LoVo (cell line): ENCODE results near the gene CCDC82.
"Not testable (repeated sequence)": the region's sequence is repeated elsewhere in the genome, so short reads cannot be mapped to it uniquely, and the experiment has no call there.

ENCODE experiments used
- DNase-seq: peaks from one replicate; pipeline ENCODE4 v3.0.0-alpha.2; 2016; ENCODE audit warnings: low spot score

CCDC82 gene

DNA sequence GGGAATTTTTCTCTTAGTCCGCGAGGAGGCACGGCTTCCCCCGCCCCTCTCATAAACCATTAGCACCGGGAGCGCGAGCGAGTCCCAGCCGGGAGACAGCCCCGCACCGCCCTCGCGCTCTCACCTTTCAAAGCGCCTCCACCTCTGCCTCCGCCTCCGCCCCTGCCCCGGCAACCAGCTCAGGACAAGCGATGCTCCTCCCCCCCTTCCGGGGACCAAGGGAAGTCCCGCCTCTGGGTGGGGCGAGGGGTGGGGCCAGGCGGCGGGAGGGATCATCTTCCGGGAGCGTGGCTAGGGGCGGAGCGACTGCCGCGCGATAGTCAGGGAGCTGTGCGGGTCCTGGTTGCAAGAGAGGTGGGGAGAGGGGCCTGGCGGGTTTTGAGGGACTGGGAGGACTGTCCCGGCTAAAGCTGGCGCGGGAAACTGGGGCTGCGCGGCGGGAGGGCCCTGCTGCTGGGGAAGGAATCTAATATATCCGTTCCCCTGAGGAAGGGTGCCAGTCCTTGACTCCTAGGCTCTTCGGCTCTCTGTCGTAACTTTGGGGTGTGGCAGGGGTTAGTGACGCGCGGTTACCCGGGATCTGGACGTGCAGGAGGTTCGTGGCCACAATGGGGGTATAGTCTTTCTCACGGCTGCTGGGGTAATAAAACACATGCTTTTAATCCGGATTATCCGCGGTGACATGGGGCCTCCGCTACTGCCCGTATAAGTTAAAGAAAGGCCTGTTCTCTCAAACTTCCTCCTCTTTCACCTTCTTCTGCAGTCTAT, at the start of gene CCDC82, which contains the start of gene JRKL:
TSS of gene CCDC82 (minus strand) at position 193 of the 768 bp plus-strand sequence. CDS start 5,165 bp downstream, outside the sequence.
TSS of gene JRKL (plus strand) at position 294 of the 768 bp plus-strand sequence. CDS start 637 bp downstream, outside the sequence.
- peak; percentile 92 for DNase-seq

DNA sequence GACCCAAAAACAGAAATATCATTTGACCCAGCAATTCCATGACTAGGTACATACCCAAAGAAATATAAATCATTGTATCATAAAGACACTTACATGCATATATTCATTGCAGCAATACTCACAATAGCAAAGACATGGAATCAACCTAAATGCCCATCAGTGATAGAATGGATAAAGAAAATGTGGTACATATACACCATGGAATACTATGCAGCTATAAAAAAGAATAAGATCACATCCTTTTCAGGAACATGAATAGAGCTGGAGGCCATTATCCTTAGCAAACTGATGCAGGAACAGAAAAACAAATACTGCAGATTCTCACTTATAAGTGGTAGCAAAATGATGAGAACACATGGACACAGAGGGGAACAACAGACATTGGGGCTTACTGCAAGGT, 42.9 kb upstream of the CCDC82 start:
- not testable (repeated sequence) for DNase-seq

DNA sequence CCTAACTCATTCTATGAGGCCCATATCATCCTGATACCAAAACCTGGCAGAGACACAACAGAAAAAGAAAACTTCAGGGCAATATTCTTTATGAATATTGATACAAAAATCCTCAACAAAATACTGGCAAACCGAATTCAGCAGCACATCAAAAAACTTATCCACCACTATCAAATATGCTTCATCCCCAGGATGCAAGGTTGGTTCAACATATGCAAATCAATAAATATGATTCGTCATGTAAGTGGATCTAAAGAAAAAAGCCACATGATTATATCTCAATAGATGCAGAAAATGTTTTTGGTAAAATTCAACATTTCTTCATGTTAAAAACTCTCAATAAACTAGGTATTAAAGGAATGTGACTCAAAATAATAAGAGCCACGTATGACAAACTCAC, 41.0 kb upstream of the CCDC82 start:
- no peak for DNase-seq

DNA sequence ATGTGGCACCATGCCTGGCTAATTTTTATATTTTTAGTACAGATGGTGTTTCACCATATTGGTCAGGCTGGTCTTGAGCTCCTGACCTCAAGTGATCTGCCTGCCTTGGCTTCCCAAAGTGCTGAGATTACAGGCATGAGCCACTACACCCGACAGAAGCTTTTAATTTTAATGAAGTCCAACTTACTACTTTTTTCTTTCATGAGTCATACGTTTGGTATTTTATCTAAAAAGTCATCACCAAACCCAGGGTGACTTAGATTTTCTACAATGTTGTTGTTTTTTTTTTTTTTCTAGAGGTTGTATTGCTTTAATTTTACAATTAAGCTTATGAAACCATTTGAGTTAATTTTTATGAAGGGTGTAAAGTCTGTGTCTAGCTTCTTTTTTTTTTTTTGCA, 35.0 kb upstream of the CCDC82 start:
- no peak for DNase-seq

DNA sequence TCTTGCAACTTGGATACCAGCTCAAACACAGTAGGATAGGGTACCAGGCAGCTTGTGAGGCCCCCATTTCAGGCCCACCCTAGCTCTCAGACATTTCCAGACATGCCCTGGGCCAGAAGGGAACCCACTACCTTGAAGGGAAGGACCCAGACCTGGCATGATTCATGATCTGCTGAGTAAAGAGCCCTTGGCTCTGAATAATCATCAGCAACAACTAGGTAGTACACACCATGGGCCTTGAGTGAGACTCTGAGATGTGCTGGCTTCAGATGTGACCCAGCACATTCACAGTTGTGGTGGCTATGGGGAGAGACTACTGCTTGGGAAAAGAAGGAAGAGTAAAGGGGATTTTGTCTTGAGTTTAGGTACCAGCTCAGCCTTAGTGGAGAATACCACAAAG, 23.7 kb upstream of the CCDC82 start:
- DNase-seq: no peak

DNA sequence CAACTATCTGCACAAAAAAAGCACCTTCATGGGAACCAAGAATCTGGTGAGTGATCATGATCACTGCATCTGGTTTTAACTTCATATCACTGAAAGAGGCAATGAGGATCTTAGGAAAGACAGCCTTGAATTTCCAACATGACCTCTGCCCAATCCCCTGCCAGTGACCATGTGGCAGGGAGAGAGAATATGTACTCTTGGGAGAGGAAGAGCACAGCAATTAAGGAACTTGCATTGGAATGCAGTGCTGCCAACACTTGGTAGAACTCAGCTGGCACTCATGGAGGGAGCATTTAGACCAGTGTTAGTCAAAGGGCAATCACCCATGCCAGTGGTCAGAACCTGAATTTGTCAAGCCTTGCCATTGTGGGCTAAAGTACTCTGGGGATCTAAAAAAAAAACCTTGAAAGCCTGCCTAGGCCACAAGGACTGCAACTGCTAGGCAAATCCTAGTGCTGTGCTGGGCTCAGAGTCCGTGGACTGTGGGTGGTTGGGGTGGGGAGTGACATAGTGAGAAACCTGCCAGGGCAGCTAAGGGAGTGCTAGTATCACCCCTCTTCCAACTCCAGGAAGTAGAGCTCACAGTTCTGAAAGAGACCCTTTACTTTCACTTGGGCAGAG, 23.2 kb upstream of the CCDC82 start:
- DNase-seq: no peak

DNA sequence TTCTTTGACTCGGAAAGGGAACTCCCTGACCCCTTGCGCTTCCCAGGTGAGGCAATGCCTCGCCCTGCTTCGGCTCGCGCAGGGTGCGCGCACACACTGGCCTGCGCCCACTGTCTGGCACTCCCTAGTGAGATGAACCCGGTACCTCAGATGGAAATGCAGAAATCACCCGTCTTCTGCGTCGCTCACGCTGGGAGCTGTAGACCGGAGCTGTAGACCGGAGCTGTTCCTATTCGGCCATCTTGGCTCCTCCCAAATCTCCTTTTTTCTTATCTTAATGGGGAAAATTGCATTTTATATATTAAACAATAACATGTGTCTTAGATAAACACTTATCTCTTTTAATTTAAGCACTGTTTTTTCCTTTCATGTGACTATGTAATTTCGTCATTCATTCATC, 21.7 kb upstream of the CCDC82 start:
- not testable (repeated sequence) for DNase-seq

DNA sequence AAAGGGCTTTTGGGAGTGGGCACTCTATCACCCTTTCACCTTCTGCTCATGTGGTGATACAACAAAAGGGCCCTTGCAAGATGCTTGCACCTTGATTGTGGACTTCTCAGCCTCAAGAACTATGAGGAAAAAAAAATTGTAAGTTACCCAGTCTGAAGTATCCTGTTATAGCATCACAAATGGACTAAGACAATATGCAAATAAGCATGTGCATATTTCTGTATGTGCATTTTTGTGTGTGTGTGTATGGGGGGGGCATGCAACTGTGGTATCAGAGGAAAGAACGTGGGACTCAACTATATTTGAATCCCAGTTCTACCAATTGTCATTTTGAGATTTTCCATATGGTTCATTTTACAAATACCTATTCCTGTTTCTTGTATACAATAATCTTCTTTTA, 11.0 kb upstream of the CCDC82 start:
- DNase-seq: no peak

DNA sequence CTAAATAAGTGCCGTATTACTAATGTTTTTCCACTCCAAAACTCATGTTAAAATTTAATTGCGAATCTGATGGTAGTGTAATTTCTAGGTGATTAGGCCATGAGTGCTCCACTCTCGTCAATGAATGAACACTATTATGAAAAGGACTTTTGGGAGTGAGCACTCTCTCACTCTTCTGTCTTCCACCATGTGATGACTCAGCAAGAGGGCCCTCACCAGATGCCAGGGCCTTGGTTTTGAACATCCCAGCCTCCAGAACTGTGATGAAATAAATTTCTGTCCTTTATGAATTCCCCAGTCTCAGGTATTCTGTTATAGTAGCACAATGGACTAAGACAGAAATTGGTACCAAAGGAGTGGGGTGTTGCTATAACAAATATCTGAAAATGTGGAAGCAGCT, 8.2 kb upstream of the CCDC82 start:
- DNase-seq: no peak

DNA sequence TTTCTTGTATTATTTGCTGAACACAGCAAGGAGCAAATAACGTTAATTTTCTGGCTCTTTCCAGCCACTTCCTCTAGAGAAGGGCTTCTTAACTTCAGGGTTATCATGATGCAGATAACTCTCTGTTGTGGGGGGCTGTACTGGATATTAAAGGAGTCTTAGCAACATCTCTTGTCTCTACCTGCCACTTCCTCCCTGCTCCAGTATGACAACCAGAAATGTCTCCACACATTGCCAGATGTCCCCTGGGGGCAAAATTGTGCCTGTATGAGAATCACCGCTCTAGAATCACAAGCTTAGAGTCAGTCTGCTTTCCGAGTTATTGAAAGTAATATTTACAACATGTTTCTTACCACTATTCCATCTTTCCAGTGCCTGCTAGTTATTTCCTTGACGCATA, 6.9 kb upstream of the CCDC82 start:
- DNase-seq: no peak

DNA sequence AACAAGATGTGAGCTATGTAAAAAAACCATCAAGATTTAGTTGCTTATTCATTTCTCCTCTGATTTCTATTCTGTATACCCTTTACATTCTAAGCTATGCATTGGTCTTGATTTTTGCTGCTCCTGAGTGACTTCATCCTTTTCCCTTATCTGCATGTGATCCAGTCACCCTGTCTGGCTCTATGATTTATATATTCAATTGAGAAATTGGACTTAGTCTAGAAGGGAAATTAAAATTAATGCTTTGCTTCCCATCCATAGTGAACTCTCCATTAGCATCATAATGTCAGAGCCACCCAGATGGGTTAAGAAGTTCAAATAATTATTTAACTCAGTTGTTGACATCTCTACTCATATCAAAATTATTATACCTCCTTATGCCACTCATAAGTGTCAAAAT, 5.1 kb upstream of the CCDC82 start:
- DNase-seq: no peak

DNA sequence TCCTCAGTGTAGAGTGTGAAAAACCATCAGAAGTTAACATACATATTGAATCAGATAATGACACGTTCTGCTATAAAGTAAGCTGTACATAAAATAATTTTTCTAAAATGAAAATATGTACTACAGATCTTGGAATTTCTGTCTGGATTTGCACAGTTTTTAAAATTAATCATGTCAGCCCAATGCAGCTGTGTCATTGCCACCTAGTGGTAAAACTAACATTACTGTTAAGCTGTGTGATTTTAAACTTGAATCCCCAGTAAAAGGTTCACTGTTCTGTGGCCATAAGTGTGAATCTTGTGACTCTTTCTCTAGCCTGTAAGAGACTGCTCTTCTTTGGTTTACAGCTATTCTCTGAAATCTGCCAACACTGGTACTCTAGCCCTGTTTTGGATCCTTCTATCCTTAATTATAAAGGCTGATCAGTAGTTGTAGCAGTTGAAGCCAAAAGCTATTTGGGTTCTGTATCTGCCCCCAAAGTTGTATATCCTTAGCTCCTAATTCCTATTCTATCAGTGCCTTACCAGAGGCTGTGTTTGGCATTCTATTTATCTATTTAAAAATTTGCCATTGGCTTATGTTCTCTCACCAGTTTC, 4.1 kb upstream of the CCDC82 start:
- peak; percentile 49 for DNase-seq

DNA sequence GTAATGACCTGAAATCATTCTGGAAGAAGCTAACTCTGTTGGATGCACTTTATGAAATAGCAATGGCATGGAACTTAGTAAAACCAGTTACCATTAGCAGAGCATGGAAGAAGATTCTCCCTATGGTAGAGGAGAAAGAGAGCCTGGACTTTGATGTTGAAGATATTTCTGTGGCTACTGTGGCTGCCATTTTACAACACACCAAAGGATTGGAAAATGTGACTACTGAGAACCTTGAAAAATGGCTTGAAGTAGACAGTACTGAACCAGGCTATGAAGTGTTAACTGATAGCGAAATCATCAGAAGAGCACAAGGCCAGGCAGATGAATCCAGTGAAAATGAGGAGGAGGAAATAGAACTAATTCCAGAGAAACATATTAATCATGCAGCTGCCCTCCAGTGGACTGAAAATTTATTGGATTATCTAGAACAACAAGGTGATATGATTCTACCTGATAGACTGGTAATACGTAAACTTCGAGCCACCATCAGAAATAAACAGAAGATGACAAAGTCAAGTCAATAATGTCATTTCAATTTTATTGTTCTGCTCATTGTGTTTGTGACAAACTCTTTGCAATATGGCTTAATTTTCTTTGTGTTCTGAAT, 2.1 kb upstream of the CCDC82 start:
- DNase-seq: no peak

DNA sequence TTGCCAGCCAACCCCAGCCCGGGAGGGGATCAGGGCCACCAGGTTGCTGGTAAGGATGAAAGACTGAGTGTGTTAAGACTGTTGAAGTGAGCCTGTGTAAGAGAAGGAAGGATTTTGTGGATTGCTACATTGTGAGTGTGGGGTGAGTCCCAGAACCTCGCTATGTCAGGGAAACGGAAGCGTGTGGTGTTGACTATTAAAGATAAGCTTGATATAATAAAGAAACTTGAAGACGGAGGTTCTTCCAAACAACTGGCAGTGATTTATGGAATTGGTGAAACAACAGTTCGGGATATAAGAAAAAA, 728 bp upstream of the CCDC82 start:
- DNase-seq: no peak

DNA sequence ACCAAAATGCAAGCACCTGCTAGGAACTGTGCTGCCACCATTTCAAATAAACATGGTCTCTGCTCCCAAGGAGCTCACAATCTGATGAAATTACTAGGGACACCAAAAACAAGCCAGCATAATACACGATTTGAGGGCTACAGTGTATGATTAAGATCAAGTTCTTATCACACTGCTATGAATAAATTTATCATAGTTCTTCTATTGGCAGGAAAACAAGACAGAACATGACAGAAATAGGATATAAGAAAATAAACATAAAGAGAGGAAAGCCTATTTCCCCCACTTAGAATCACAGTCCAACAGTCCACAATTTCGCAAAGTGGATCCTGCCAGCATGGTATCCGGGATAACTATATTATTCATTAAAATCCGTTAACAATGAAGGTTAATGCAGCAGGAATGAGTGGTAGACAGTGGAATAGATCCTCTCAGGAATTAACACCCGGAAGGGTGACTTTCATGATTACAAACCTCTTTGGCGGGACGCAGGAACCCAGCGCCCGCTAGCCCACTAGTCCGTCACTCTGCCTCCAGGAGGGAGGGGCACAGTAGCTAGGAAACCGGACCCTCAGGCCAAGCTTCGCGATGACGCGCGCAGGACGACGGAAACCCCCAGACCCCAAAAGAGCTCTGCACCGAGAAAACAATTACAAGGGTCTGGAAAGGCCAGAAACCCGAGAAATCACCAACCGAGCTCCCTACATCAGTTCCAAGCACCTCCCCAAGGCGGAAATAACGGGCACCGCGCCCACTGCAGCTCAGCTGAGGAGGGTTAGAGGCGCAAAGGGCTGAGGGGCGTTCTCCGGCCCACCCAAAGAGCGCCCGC, 607 bp downstream of the CCDC82 start:
- DNase-seq: peak; percentile 19

DNA sequence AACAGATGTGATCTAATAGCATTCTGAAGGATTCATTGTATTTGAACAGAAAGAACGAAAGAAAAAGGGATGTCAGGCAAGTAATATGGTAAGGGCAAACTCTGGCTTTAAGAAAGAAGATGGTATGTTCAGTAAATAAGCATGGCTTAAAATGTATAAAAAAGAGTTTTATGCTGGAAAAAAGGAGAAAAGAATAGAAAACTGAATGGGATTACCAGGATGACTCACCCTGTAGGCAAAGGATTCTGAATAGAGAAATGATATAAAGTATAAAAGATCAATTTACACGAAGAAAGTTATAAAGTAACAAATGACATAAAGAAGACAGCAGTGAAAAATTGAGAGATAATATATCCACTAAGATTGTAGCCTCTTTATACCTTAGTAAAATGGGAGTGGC, 4.5 kb downstream of the CCDC82 start:
- no peak for DNase-seq

DNA sequence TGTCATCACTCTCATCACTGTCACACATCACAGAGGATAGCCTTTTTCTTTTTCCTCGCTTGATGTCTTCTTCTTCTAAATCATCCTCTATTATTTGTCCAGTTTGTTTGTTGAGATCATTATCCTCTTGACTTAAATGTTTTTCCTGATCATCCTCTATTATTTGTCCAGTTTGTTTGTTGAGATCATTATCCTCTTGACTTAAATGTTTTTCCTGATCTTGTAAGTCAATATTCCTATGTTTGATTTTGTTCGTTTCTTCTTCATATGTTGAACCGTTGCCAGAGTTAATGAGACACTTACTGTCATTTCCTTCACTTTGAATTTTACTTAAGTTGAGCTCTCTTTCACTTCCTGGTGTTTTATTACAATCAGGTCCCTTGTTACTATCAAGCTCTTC, 5.6 kb downstream of the CCDC82 start:
- DNase-seq: no peak

DNA sequence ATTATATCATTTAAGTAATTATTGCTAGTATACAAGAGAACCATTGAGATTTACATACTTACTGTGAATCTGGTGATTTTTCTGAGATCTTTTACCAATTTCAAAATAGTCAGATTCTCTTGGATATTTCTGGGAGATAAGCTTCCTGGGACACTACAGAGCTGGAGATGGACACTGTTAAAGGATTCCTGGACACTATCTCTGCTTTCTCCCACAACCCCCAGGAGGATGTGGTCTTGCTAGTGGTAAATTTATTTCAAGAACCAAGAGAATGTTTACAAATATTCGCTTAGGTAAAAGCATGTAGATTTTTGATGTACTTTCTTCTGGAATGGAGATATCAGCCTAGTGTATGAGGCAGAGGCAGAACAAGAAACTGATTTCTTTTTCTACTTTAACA, 12.9 kb downstream of the CCDC82 start:
- DNase-seq: no peak

DNA sequence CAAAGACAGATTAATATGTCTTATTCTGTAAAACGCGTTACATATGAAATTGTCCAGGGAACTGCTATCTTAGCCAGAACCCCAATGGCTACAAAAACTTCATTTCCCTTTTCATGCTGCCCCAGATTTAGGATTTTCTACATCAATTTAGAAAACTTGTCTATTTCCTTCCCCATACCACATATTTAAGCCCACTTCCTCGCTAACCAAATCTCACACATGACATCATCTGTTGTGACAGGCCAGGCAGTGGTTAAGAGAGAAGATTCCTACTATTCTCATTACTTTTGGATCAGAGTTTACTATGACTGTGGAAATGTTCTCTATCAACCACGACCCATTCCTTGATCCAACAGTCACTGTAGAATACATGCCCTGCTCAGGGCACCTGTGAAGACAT, 15.9 kb downstream of the CCDC82 start:
- no peak for DNase-seq

DNA sequence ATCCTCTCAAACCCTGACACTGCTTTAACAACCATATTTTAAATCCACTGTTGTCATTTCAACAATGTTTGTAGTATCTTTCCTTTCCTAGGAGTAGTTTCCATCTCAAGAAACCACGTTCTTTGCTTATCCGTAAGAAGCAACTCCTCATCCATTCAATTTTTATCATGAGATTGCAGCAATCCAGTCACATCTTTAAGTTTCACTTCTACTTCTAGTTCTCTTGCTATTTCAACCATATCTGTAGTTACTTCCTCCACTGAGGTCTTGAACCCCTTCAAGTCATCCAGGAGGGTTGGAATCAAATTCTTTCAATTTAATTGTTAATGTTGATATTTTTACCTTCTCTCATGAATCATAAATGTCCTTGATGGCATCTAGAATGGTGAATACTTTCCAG, 22.4 kb downstream of the CCDC82 start:
- no peak for DNase-seq

DNA sequence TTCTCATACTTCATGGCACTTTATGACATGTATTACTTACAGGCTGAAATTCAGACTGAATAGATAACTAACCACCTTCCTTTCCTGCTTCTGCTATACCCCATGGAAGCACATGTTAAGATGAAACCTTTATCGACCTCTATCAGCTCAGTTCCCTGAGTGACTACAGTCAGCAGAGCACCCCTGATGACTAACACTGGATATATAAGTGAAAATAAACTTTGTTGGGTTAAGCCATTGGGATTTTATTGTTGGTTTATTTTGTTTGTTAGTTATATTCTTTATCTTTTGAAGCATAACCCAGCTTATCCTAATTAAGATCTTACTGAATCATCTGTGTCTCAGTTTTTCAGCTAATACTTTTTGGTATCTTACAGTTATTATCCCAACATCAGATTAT, 23.7 kb downstream of the CCDC82 start:
- no peak for DNase-seq

DNA sequence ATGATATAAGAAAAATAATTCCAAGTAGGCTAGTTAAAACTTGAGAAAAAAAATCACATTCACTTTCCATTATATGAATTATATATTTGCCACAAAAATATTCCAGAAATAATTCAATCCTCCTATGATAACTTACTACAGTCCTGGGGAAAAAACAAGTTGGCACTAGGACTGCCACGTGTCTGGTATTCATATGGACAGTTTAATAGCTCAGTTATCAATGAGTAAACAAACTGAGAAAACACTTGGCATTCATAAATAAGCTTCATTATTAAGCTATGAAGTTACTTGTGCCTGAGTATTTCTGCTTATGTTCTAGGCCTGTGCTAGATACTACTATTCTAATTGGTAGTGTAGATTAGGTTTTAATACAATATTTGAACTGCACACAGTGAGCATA, 24.2 kb downstream of the CCDC82 start:
- DNase-seq: no peak
